Prostate gland (tissue), 2 donors: ENCODE measurements around the gene FTCDNL1.

Source experiments
- POLR2A ChIP-seq: fragments of 450-650 bp; IDR thresholded peaks from one replicate; pipeline ENCODE4 v1.6.1; 2016; ENCODE audit warnings: antibody characterized with exemption, mild to moderate bottlenecking
- POLR2AphosphoS5 ChIP-seq: sonication (generic); formaldehyde crosslinking; IDR thresholded peaks from one replicate; pipeline ENCODE4 v1.6.1; 2017; ENCODE audit warnings: antibody characterized with exemption
- TF ChIP-seq, protein P1 (sequence below), 4 experiments: fragments of 200-600 bp in 2 of 4; fragments of 450-650 bp in 2 of 4; sonication (generic) in 2 of 4; IDR thresholded peaks; 1 replicate in 3 of 4; 2 replicates in 1 of 4; pipeline ENCODE4 v1.5.1; 2016 to 2019; ENCODE audit warnings: antibody characterized with exemption in 4 of 4, mild to moderate bottlenecking in 2 of 4, moderate library complexity in 2 of 4

DNA sequence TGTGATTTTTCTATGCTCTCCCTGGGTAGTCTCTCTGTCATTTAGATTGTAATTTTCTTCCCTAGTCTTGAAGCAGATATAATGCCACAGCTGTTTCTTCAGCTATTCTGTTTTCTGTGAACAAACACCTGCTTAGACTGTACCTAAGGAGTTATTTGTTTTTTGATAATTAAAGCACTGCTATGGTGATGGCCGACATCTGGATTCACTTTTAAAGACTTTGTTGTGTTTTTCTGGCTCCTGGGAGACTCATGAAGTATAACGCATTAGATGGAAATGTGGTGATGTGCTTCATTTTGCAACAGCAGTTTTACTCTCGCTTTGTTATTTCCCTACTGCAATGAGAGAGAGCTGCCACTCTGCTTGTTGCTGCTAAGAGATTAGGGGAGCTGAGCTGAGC, 44.4 kb upstream of the FTCDNL1 start:
- TF ChIP-seq POLR2A (no peak), POLR2AphosphoS5 (no peak)
- TF ChIP-seq, protein P1, sequence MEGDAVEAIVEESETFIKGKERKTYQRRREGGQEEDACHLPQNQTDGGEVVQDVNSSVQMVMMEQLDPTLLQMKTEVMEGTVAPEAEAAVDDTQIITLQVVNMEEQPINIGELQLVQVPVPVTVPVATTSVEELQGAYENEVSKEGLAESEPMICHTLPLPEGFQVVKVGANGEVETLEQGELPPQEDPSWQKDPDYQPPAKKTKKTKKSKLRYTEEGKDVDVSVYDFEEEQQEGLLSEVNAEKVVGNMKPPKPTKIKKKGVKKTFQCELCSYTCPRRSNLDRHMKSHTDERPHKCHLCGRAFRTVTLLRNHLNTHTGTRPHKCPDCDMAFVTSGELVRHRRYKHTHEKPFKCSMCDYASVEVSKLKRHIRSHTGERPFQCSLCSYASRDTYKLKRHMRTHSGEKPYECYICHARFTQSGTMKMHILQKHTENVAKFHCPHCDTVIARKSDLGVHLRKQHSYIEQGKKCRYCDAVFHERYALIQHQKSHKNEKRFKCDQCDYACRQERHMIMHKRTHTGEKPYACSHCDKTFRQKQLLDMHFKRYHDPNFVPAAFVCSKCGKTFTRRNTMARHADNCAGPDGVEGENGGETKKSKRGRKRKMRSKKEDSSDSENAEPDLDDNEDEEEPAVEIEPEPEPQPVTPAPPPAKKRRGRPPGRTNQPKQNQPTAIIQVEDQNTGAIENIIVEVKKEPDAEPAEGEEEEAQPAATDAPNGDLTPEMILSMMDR (IDR thresholded peaks at IDR 0.05): no peak
